ENCODE data around the gene TMEM54. TPM values are rescaled to one million over a fixed set of nuclear protein-coding genes. Genes with fewer than 3 reads are reported as not detected.

The TMEM54 gene
- total and polyA plus RNA-seq, 9 of the 15 experiments (the other 6 are each of a cell fraction or from before 2014, with no cell fraction given), result 1.00 to 16.2 (median 8.2) TPM

DNA sequence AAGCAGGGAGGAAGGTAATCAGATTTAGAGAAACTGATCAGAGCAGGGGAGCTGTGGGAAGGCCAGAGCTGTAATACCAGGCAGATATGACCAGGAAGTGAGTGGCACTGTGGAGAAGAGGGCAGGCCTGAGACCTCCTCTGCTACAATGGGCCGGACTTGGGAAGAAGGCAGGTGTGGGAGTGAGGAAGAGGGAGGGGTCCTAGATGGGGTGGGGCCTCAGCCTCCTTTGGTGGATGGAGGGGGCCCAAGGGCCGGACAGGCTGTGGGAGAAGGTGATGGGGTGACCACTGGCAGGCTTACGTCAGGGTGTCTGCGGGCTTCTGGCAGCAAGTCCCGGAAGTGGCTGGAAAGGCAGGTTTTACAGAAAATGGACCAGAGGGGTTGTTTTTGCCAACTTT is 19.9 kb downstream of the TMEM54 start (continued):
- TF ChIP-seq, protein P1, sequence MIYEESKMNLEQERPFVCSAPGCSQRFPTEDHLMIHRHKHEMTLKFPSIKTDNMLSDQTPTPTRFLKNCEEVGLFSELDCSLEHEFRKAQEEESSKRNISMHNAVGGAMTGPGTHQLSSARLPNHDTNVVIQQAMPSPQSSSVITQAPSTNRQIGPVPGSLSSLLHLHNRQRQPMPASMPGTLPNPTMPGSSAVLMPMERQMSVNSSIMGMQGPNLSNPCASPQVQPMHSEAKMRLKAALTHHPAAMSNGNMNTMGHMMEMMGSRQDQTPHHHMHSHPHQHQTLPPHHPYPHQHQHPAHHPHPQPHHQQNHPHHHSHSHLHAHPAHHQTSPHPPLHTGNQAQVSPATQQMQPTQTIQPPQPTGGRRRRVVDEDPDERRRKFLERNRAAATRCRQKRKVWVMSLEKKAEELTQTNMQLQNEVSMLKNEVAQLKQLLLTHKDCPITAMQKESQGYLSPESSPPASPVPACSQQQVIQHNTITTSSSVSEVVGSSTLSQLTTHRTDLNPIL (CRISPR knock-in tag; IDR thresholded peaks at IDR 0.05), result no peak
- no peak for TF ChIP-seq MIER1 (IDR thresholded peaks at IDR 0.05; ENCODE audit: low read depth)

DNA sequence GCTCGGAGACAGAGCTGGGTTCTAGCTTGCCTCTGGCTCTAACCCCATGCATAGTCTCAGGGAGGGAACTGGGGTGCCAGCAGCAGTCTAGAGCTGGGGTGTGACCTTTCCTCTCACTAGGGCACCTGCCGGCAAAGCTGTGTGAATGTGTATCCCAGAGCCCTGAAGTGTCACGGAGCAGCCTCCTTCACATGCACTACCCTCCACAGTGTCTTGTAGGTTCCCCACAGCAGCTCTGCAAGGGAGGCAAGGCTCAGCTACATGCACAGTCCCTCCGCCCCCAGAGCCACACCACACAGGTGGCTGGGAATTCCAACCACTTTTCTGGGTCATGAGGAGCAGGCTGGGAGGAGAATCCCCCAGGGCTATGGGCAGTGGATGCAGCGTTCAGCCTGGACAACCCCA is 22.6 kb downstream of the TMEM54 start:
- no peaks in the 10 kb centered on the region for H3K9me3 ChIP-seq (replicated peaks; ENCODE audit: control insufficient read depth, insufficient read depth, low read depth, low read length)
- FAIRE-seq, result no peak
- ChIA-PET CTCF (ENCODE audit: low intra/inter-chr PET ratio) (interaction anchor here (3.6 kb wide), 1 partner anchor 208 kb away, joined by 29 read pairs; no protein-coding TSS in a partner anchor), POLR2A (interaction anchor here (0.5 to 0.6 kb wide), 2 partner anchors 9 to 78 kb away, joined by 3 read pairs; no protein-coding TSS in a partner anchor)
- WGBS (ENCODE audit: insufficient coverage, low coverage, missing lambda C conversion rate), result under 1% methylated on average over 5 of the region's 5 CpGs
- H3K27me3 ChIP-seq (ENCODE audit: control insufficient read depth in 2 of 2, insufficient read depth in 2 of 2, low read length in 2 of 2), result peaks cover 19 to 44% of the 10 kb centered on the region in 2 experiments
- peaks cover 29% of the 10 kb centered on the region for H4K20me1 ChIP-seq (replicated peaks; ENCODE audit: control insufficient read depth, insufficient read depth, low read length)
- no peak overlapping the region for H2AFZ ChIP-seq (ENCODE audit: low read depth, low read length)
- no peaks in the 10 kb centered on the region for H3K79me2 ChIP-seq (ENCODE audit: control insufficient read depth, insufficient read depth, low read length)
- no peak overlapping the region for H3K27ac ChIP-seq (ENCODE audit: extremely low read depth, low read depth, low read length)
- peak in 1 of 4 experiments; percentile 12 for DNase-seq (ENCODE audit: extremely low read depth in 1 of 4, low spot score in 3 of 4)
- BruUV-seq (replicated peaks), result no TSS peak
- peaks cover 2 to 10% of the 10 kb centered on the region in 2 experiments; a peak in 3 of 5 replicates for H3K4me1 ChIP-seq (replicated peaks in 1 of 2; ENCODE audit: control insufficient read depth in 2 of 2, insufficient read depth in 2 of 2, low read length in 2 of 2)
- intact Hi-C loops (cut with micrococcal nuclease), result no loop called here
- in situ Hi-C loops (cut with MboI), result loop anchor here (25.0 kb wide), 1 partner anchor 734 kb away; no protein-coding TSS in a partner anchor
- H3K9ac ChIP-seq (ENCODE audit: insufficient read depth in 1 of 2, low read depth in 2 of 2, low read length in 2 of 2), result no peak overlapping the region
- no peak; the same call in 2 of the 3 replicates for ATAC-seq
- TF ChIP-seq SNIP1 (IDR thresholded peaks at IDR 0.05; ENCODE audit: low read depth), result no peak
- TF ChIP-seq TAF1 (IDR thresholded peaks at IDR 0.05; ENCODE audit: control insufficient read depth, extremely low read depth, insufficient read depth, low read length, severe bottlenecking), result no peak
- TF ChIP-seq, protein P2, sequence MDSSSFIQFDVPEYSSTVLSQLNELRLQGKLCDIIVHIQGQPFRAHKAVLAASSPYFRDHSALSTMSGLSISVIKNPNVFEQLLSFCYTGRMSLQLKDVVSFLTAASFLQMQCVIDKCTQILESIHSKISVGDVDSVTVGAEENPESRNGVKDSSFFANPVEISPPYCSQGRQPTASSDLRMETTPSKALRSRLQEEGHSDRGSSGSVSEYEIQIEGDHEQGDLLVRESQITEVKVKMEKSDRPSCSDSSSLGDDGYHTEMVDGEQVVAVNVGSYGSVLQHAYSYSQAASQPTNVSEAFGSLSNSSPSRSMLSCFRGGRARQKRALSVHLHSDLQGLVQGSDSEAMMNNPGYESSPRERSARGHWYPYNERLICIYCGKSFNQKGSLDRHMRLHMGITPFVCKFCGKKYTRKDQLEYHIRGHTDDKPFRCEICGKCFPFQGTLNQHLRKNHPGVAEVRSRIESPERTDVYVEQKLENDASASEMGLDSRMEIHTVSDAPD (CRISPR knock-in tag; IDR thresholded peaks at IDR 0.05), result no peak
- no peak for TF ChIP-seq ZNF316 (IDR thresholded peaks at IDR 0.05)
- H3K4me2 ChIP-seq (ENCODE audit: insufficient read depth, low read length), result no peak overlapping the region
- no peaks in the 10 kb centered on the region for H3K9me1 ChIP-seq (ENCODE audit: control insufficient read depth, insufficient read depth, low read length)
- no peaks in the 10 kb centered on the region for H3K36me3 ChIP-seq (ENCODE audit: control insufficient read depth, insufficient read depth, low read length)
- no peak overlapping the region for H3K4me3 ChIP-seq

Measured in K562 (cell line).